GM06990 (cell line): Measurements from ENCODE around the gene ELAVL3.

Experiments used
- DNase-seq: peaks from one replicate; pipeline ENCODE4 v3.0.0-alpha.2; 2011; ENCODE audit not compliant: insufficient read length; ENCODE audit errors: extremely low read depth
- H3K27me3 ChIP-seq: replicated peaks from 2 replicates; pipeline ENCODE4 v1.6.0; 2011; ENCODE audit warnings: low read length; ENCODE audit not compliant: control insufficient read depth, insufficient read depth
- H3K36me3 ChIP-seq: 2 replicates; pipeline ENCODE4 v1.5.1; 2011; ENCODE audit warnings: low read length; ENCODE audit not compliant: control insufficient read depth, insufficient read depth
- H3K4me3 ChIP-seq: replicated peaks from 2 replicates; pipeline ENCODE4 v1.5.1; 2011; ENCODE audit warnings: low read depth, mild to moderate bottlenecking, control low read depth, low read length
- TF ChIP-seq, protein P1 (sequence below): IDR thresholded peaks from 2 replicates; pipeline ENCODE4 v1.5.1; 2011; ENCODE audit warnings: low read length, control low read depth, mild to moderate bottlenecking, inconsistent platforms; ENCODE audit not compliant: insufficient read depth, poor library complexity, severe bottlenecking

ELAVL3 gene

DNA sequence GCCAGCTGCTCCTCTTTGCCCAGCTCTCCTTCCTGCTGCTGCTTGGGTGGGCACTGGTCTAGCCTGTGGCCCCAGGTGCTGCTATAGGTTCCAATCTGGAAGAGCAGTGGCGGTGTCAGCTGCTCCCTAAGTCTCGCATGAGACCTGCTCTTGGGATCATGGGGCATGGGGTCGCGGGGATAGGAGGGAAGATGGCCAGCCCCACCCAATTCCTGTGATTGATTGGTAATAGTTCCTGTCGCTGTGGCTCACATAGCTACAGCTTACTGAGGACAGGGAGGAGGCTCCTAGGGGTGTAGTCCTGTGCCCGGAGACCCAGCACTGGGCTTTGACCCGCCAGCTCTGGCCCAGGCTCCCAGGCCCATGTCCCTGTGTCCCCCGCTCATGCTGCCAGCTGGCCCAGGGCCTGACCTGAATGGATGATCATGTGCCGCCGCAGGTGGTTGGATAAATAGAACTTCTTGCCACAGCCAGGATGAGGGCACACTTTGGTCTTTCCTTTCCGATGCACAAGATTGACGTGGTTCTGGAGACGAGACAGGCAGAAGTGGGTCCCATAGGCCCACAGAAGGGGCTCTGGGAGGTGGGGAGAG, 4.5 kb upstream of the ELAVL3 start:
- Histone ChIP-seq H3K4me3 (no peak overlapping the region), H3K27me3 (no peaks in the 10 kb centered on the region), H3K36me3 (peaks cover 3% of the 10 kb centered on the region; the same call in 1 of the 2 replicates)
- TF ChIP-seq, protein P1, sequence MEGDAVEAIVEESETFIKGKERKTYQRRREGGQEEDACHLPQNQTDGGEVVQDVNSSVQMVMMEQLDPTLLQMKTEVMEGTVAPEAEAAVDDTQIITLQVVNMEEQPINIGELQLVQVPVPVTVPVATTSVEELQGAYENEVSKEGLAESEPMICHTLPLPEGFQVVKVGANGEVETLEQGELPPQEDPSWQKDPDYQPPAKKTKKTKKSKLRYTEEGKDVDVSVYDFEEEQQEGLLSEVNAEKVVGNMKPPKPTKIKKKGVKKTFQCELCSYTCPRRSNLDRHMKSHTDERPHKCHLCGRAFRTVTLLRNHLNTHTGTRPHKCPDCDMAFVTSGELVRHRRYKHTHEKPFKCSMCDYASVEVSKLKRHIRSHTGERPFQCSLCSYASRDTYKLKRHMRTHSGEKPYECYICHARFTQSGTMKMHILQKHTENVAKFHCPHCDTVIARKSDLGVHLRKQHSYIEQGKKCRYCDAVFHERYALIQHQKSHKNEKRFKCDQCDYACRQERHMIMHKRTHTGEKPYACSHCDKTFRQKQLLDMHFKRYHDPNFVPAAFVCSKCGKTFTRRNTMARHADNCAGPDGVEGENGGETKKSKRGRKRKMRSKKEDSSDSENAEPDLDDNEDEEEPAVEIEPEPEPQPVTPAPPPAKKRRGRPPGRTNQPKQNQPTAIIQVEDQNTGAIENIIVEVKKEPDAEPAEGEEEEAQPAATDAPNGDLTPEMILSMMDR, result no peak
- DNase-seq, result no peak

DNA sequence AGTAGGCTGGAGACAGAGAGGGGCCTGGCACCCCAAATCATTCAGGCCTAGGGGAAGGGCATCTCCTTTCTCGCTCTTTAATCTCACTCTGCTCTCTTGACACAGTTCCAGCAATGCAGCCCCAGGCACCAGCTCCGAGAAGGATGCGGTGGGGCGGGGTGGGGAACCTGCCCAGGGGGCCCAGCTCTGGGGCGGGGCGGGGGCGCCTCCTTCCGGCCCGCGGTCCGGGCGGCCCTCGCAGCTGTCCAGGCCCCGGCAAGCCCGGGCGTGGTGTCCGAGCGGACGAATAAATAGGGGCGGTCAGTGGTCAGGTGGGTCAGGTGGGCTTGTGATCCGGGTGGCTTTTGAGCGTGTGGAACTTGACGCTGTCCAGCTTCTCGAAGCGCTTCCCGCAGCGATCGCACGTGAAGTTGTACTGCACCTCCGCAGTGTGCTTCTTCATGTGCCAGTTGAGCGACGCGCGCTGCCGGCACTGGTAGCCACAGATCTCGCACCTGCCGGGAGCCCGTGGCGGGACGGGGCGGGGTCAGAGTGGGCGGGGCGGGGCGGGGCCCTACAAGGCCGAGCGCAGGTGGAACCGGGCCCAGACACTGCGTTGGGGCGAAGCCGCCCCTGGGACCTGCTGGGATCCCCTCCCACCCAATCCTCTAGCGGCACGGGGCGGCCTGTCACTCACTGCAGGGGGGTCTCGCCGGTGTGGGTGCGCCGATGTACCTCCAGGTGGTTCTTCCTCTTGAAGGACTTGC, 2.7 kb upstream of the ELAVL3 start:
- TF ChIP-seq, protein P1, result no peak
- no peak overlapping the region for H3K4me3 ChIP-seq
- H3K36me3 ChIP-seq, result peaks cover 3% of the 10 kb centered on the region; the same call in 1 of the 2 replicates
- no peaks in the 10 kb centered on the region for H3K27me3 ChIP-seq
- DNase-seq, result no peak

DNA sequence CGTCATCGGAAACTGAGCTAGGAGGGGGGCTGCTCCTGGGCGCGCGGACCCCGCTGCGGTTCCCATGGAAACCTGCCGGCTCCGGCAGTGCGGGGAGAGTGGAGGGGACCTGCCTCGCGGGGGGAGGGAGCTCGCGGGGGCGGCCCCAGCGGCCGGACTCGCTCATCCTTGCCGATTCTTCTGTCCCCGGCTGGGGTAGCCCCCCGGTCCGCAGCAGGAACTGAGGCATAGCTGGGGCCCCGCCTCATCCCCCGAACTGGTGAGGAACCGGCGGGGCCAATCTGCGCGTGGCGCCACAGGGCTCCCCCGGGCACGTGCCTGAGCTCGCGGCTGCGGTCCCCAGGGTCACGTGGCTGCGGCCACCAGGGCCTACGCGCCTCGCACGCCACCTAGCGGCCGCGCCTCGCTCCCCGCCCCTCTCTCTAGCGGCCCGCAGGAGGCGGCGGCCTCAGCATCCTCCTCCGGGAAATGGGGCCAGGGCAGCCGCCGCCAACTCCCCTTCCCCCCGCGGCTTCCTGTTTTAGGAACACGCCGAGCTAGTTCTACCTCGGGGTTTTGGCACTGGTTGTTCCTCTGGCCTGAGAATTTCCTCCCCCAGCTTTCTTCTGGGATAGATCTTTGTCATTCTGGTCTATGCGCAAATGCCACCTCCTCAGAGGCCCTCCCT, 1.7 kb upstream of the ELAVL3 start:
- TF ChIP-seq, protein P1, result peak; percentile 74
- DNase-seq, result peak; percentile 95
- Histone ChIP-seq H3K4me3 (peak overlapping the region; percentile 50), H3K36me3 (peaks cover 3% of the 10 kb centered on the region; the same call in 1 of the 2 replicates), H3K27me3 (no peaks in the 10 kb centered on the region)

DNA sequence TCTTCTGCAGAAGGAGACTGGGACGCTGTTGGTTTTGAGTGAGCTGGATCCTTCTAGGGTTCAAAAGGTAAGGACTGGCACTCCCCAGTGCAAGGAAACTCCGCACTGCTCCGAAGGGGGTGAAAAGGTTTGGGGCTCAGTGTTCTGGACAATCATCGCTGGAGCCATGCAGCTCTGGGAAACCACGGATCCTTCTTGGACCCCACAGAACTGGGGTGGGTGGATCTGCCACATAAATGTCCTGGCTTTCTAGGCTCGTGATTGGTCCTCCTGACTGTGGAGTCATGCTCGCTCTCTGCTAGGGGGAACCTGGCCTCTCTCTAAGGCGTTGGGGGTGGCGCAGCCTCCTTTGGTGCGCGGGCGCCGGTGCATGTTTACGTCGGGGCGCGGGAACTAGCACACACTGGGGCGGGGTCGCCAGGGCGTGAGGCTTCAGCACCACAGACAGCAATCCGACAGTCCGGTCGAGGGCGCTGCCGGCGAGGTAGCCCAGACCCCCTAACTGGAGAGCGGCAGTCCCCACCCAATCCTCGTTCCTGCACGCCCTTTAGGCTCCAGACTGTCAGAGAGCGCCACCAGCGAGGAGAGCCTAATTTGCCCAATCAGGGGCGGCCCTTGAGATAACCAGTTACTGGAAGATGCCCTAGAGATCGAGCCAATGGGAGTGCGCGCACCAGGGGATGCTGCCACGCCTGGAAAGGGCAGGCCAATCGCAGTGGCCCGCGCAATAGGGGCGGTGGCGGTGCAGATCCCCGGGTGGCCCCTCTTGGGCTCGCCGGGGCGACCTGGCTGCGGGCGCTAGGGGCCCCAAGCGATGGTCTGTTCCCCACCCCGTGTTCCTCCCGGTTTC, 913 bp upstream of the ELAVL3 start:
- H3K36me3 ChIP-seq, result no peaks in the 10 kb centered on the region
- peak; percentile 87 for DNase-seq
- H3K4me3 ChIP-seq, result peak overlapping the region; percentile 50
- no peaks in the 10 kb centered on the region for H3K27me3 ChIP-seq
- TF ChIP-seq, protein P1, result no peak

DNA sequence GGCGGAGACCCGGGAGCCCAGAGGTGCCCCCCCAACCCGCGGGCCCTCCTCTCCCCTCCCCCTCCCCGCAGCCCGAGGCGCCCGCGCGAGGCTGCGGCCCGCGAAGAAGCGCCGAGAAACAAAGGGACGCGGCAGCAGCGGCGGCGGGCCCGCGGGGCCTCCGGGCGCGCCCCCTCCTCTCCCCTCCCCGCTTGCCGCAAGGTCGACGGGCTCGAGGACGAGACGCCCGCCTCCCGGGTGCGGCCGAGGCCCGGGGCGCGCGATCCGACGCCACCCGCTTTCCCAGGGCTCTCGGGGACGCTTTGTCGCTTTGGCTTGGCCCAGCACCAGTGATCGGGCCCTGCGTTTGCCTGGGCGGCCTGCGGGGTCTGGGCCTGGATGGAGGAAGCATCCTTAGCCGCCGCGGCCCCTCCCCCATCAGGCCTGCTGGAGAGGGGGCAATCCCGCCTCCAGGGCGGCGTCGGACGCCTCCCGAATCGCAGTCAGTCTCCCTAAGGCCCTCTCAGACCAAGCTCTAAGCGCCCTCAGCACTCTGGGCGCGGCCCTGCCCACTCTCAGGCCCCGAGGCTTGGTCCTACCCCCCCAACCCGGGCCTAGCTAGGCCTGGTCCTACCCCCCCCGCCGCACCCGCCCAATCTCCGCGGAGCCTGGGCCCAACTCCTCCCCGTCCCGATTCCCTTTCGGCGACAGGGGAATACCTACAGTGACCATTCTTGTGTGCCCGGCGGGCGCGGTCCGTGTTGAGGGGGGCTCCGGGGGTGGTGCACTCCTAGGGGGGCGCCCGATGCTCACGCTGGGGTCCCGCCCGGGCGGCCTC, 740 bp downstream of the ELAVL3 start:
- Histone ChIP-seq H3K36me3 (no peaks in the 10 kb centered on the region), H3K27me3 (no peaks in the 10 kb centered on the region), H3K4me3 (no peak overlapping the region)
- TF ChIP-seq, protein P1, result no peak
- no peak for DNase-seq
